Osteocyte (in vitro differentiated cells): Measurements from ENCODE around the gene CHST15. TPM values are rescaled to one million over a fixed set of nuclear protein-coding genes. Genes with fewer than 3 reads are reported as not detected.

Source experiments
- DNase-seq: peaks from one replicate; pipeline ENCODE4 v3.0.0; 2021; ENCODE audit warnings: mixed read lengths; ENCODE audit not compliant: unreplicated experiment; ENCODE audit errors: extremely low spot score
- H3K27ac Mint-ChIP-seq: one replicate; pipeline ENCODE4 v1.8.0; 2021; ENCODE audit warnings: mild to moderate bottlenecking, mixed read lengths; ENCODE audit not compliant: unreplicated experiment
- H3K27me3 Mint-ChIP-seq: one replicate; pipeline ENCODE4 v1.8.0; 2021; ENCODE audit warnings: mixed read lengths; ENCODE audit not compliant: unreplicated experiment
- H3K36me3 Mint-ChIP-seq: one replicate; pipeline ENCODE4 v1.8.0; 2021; ENCODE audit warnings: mixed read lengths; ENCODE audit not compliant: unreplicated experiment
- H3K4me1 Mint-ChIP-seq: one replicate; pipeline ENCODE4 v1.8.0; 2021; ENCODE audit warnings: mixed read lengths; ENCODE audit not compliant: unreplicated experiment
- H3K4me3 Mint-ChIP-seq: one replicate; pipeline ENCODE4 v1.8.0; 2021; ENCODE audit warnings: mild to moderate bottlenecking, moderate library complexity, mixed read lengths; ENCODE audit not compliant: unreplicated experiment
- H3K9me3 Mint-ChIP-seq: one replicate; pipeline ENCODE4 v1.8.0; 2021; ENCODE audit warnings: mixed read lengths; ENCODE audit not compliant: unreplicated experiment
- CTCF ChIP-seq: fragments of 200-600 bp; sonication (generic); IDR thresholded peaks from 2 replicates; pipeline ENCODE4 v1.5.0; 2021; ENCODE audit warnings: antibody characterized with exemption, mild to moderate bottlenecking, moderate library complexity
- total RNA-seq: library from RNA; stranded (reverse); gene quantifications from 2 replicates; pipeline ENCODE4 v1.2.1, GENCODE V29; 2021

CHST15 gene
- total RNA-seq, 1 donor from 2014 or later = 66.3 TPM

GRCh38 chr10:124058346-124059003 is 34.9 kb downstream of the CHST15 start:
- Mint-ChIP-seq H3K4me1 (peaks cover 30% of the 10 kb centered on the region), H3K36me3 (peaks cover 20% of the 10 kb centered on the region), H3K27ac (no peak overlapping the region), H3K9me3 (no peaks in the 10 kb centered on the region), H3K4me3 (no peak overlapping the region), H3K27me3 (no peaks in the 10 kb centered on the region)
- no peak for TF ChIP-seq CTCF
- no peak for DNase-seq

GRCh38 chr10:124057601-124058000 is 35.8 kb downstream of the CHST15 start:
- Mint-ChIP-seq H3K9me3 (no peaks in the 10 kb centered on the region), H3K27ac (no peak overlapping the region), H3K4me1 (peaks cover 24% of the 10 kb centered on the region), H3K36me3 (peaks cover 21% of the 10 kb centered on the region), H3K4me3 (no peak overlapping the region), H3K27me3 (no peaks in the 10 kb centered on the region)
- no peak for TF ChIP-seq CTCF
- DNase-seq = no peak

GRCh38 chr10:124056337-124056980 is 36.9 kb downstream of the CHST15 start:
- peaks cover 17% of the 10 kb centered on the region for H3K36me3 Mint-ChIP-seq
- H3K9me3 Mint-ChIP-seq = no peaks in the 10 kb centered on the region
- no peak overlapping the region for H3K4me3 Mint-ChIP-seq
- peaks cover 19% of the 10 kb centered on the region for H3K4me1 Mint-ChIP-seq
- no peak for DNase-seq
- no peak for TF ChIP-seq CTCF
- H3K27ac Mint-ChIP-seq = no peak overlapping the region
- no peaks in the 10 kb centered on the region for H3K27me3 Mint-ChIP-seq

- Mint-ChIP-seq H3K4me3 (no peak overlapping the region), H3K36me3 (peaks cover 10% of the 10 kb centered on the region), H3K27me3 (no peaks in the 10 kb centered on the region), H3K9me3 (no peaks in the 10 kb centered on the region), H3K27ac (no peak overlapping the region), H3K4me1 (peaks cover 32% of the 10 kb centered on the region)
- no peak for TF ChIP-seq CTCF
- DNase-seq = no peak
Observed at GRCh38 chr10:124053971-124054370, 39.4 kb downstream of the CHST15 start.

- no peak overlapping the region for H3K4me3 Mint-ChIP-seq
- no peaks in the 10 kb centered on the region for H3K27me3 Mint-ChIP-seq
- H3K9me3 Mint-ChIP-seq = no peaks in the 10 kb centered on the region
- no peak overlapping the region for H3K27ac Mint-ChIP-seq
- no peak for TF ChIP-seq CTCF
- no peak for DNase-seq
- H3K4me1 Mint-ChIP-seq = peaks cover 46% of the 10 kb centered on the region
- H3K36me3 Mint-ChIP-seq = peaks cover 7% of the 10 kb centered on the region
Observed at GRCh38 chr10:124052561-124052960, 40.8 kb downstream of the CHST15 start.
